ENCODE measurements around the gene FGF22. TPM values are rescaled to one million over a fixed set of nuclear protein-coding genes. Genes with fewer than 3 reads are reported as not detected.

The FGF22 gene
- total and polyA plus RNA-seq, 4 donors: 0.08 TPM; not detected in 3

DNA sequence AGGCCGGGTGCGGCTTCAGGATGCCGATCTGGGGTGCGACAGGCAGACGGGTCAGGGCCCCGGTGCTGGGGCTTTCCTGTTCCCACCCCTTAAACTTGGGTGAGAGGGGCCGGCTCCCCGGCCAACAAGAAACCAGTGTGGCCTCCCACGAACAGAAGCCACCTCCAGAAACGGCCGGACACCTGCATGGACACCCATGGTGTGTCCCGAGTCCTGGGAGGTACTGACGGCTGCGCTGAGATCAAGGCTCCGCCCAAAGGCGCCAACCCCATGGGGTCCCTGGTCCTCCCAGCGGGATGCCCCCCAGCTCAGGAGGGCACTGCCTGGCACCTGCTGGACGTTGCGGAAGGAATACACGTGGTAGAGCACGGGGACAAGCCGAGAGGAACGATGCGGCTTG is 17.9 kb upstream of the FGF22 start:
- TF ChIP-seq JUND (IDR thresholded peaks at IDR 0.05) (no peak), RXRA (IDR thresholded peaks at IDR 0.05) (no peak), SP1 (IDR thresholded peaks at IDR 0.05) (no peak), HNF4A (conservative IDR thresholded peaks at IDR 0.05) (no peak), TAF1 (conservative IDR thresholded peaks at IDR 0.05) (no peak), FOXA1 (IDR thresholded peaks at IDR 0.05) (no peak), NR2F2 (IDR thresholded peaks at IDR 0.05) (no peak)
- TF ChIP-seq, protein P1, sequence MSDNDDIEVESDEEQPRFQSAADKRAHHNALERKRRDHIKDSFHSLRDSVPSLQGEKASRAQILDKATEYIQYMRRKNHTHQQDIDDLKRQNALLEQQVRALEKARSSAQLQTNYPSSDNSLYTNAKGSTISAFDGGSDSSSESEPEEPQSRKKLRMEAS (IDR thresholded peaks at IDR 0.05): no peak
- TF ChIP-seq, protein P2, sequence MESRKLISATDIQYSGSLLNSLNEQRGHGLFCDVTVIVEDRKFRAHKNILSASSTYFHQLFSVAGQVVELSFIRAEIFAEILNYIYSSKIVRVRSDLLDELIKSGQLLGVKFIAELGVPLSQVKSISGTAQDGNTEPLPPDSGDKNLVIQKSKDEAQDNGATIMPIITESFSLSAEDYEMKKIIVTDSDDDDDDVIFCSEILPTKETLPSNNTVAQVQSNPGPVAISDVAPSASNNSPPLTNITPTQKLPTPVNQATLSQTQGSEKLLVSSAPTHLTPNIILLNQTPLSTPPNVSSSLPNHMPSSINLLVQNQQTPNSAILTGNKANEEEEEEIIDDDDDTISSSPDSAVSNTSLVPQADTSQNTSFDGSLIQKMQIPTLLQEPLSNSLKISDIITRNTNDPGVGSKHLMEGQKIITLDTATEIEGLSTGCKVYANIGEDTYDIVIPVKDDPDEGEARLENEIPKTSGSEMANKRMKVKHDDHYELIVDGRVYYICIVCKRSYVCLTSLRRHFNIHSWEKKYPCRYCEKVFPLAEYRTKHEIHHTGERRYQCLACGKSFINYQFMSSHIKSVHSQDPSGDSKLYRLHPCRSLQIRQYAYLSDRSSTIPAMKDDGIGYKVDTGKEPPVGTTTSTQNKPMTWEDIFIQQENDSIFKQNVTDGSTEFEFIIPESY (IDR thresholded peaks at IDR 0.05): no peak
- TF ChIP-seq, protein P3, sequence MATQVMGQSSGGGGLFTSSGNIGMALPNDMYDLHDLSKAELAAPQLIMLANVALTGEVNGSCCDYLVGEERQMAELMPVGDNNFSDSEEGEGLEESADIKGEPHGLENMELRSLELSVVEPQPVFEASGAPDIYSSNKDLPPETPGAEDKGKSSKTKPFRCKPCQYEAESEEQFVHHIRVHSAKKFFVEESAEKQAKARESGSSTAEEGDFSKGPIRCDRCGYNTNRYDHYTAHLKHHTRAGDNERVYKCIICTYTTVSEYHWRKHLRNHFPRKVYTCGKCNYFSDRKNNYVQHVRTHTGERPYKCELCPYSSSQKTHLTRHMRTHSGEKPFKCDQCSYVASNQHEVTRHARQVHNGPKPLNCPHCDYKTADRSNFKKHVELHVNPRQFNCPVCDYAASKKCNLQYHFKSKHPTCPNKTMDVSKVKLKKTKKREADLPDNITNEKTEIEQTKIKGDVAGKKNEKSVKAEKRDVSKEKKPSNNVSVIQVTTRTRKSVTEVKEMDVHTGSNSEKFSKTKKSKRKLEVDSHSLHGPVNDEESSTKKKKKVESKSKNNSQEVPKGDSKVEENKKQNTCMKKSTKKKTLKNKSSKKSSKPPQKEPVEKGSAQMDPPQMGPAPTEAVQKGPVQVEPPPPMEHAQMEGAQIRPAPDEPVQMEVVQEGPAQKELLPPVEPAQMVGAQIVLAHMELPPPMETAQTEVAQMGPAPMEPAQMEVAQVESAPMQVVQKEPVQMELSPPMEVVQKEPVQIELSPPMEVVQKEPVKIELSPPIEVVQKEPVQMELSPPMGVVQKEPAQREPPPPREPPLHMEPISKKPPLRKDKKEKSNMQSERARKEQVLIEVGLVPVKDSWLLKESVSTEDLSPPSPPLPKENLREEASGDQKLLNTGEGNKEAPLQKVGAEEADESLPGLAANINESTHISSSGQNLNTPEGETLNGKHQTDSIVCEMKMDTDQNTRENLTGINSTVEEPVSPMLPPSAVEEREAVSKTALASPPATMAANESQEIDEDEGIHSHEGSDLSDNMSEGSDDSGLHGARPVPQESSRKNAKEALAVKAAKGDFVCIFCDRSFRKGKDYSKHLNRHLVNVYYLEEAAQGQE (IDR thresholded peaks at IDR 0.05): no peak
- TF ChIP-seq, protein P4, sequence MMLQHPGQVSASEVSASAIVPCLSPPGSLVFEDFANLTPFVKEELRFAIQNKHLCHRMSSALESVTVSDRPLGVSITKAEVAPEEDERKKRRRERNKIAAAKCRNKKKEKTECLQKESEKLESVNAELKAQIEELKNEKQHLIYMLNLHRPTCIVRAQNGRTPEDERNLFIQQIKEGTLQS (IDR thresholded peaks at IDR 0.05): no peak
- H3K36me3 ChIP-seq (ENCODE audit: control insufficient read depth in 4 of 4, insufficient read depth in 3 of 4, low read depth in 1 of 4, low read length in 3 of 4): peaks cover 7 to 58% (median 31%) of the 10 kb centered on the region in 4 donors
- no peaks in the 10 kb centered on the region for H3K9me3 ChIP-seq (ENCODE audit: control insufficient read depth in 4 of 4, low read length in 3 of 4)
- H3K9ac ChIP-seq (ENCODE audit: low read depth in 1 of 2, low read length in 2 of 2): no peak overlapping the region
- no peak overlapping the region for H3K4me3 ChIP-seq (ENCODE audit: low read depth in 1 of 3, low read length in 3 of 3)
- no peaks in the 10 kb centered on the region for H3K4me1 ChIP-seq (ENCODE audit: control insufficient read depth in 4 of 4, insufficient read depth in 4 of 4, low read length in 3 of 4)
- WGBS: 94% methylated on average over 24 of the region's 24 CpGs
- no peak overlapping the region for H3K27ac ChIP-seq (ENCODE audit: low read depth in 1 of 2, low read length in 2 of 2)
- no peak for DNase-seq (ENCODE audit: low spot score)
- H3K27me3 ChIP-seq (ENCODE audit: control insufficient read depth in 4 of 4, insufficient read depth in 4 of 4, low read length in 3 of 4): no peaks in the 10 kb centered on the region

DNA sequence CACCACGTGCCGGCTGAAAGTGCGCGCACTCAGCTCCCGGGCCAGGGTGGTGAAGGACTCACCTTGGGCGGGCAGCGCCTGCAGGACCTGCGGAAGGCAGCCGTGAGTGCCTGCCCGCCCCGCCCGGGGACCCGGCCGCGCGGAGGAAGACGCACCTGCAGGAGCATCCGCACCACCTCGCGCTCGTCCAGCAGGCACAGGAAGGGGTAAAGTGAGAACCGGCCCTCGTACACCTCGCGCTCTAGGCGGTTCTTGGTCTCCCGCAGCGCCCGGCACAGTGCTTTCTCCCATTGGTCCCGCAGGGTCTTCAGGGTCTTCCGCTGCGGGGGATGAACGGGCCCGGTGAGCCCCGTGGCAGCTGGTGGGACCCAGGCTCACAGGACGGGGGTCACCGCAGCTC is 17.0 kb upstream of the FGF22 start:
- TF ChIP-seq JUND (IDR thresholded peaks at IDR 0.05) (no peak), GABPA (IDR thresholded peaks at IDR 0.05 in 1 of 2, conservative IDR thresholded peaks at IDR 0.05 in 1 of 2) (no peak), RXRA (IDR thresholded peaks at IDR 0.05) (no peak), FOXA1 (IDR thresholded peaks at IDR 0.05) (no peak)
- H3K9ac ChIP-seq (ENCODE audit: low read depth in 1 of 2, low read length in 2 of 2): no peak overlapping the region
- no peak overlapping the region for H3K4me3 ChIP-seq (ENCODE audit: low read depth in 1 of 3, low read length in 3 of 3)
- no peak overlapping the region for H3K27ac ChIP-seq (ENCODE audit: low read depth in 1 of 2, low read length in 2 of 2)
- 96% methylated on average over 37 of the region's 37 CpGs for WGBS
- H3K36me3 ChIP-seq (ENCODE audit: control insufficient read depth in 4 of 4, insufficient read depth in 3 of 4, low read depth in 1 of 4, low read length in 3 of 4): peaks cover 7 to 56% (median 30%) of the 10 kb centered on the region in 4 donors
- no peaks in the 10 kb centered on the region for H3K27me3 ChIP-seq (ENCODE audit: control insufficient read depth in 4 of 4, insufficient read depth in 4 of 4, low read length in 3 of 4)
- H3K4me1 ChIP-seq (ENCODE audit: control insufficient read depth in 4 of 4, insufficient read depth in 4 of 4, low read length in 3 of 4): no peaks in the 10 kb centered on the region
- no peaks in the 10 kb centered on the region for H3K9me3 ChIP-seq (ENCODE audit: control insufficient read depth in 4 of 4, low read length in 3 of 4)
- no peak for DNase-seq (ENCODE audit: low spot score)

Measured in liver (tissue), 9 donors.